ENCODE measurements around the gene UGT1A6. TPM values are rescaled to one million over a fixed set of nuclear protein-coding genes. Genes with fewer than 3 reads are reported as not detected.
A peak's percentile ranks its signal among the peaks of the same experiment; 100 is the strongest.

The UGT1A6 gene
- total RNA-seq, 1 donor from 2014 or later = 2.3 TPM

- TF ChIP-seq CTCF (IDR thresholded peaks at IDR 0.05) = no peak
- H3K4me1 ChIP-seq = no peaks in the 10 kb centered on the region
- H3K36me3 ChIP-seq = no peaks in the 10 kb centered on the region
- H3K27ac ChIP-seq = no peak overlapping the region
- no peak overlapping the region for H3K4me3 ChIP-seq
- H3K27me3 ChIP-seq (ENCODE audit: low read depth) = no peaks in the 10 kb centered on the region
- DNase-seq (no peak), ATAC-seq (no peak)
- intact Hi-C loops (cut with DNase I) = no loop called here
- no peaks in the 10 kb centered on the region for H3K9me3 ChIP-seq
Observed at GRCh38 chr2:233702238-233702637, 9.5 kb downstream of the UGT1A6 start.

GRCh38 chr2:233705911-233706506 lies 13.3 kb downstream of the UGT1A6 start:
- Histone ChIP-seq H3K4me1 (peaks cover 2% of the 10 kb centered on the region), H3K36me3 (no peaks in the 10 kb centered on the region), H3K4me3 (no peak overlapping the region), H3K9me3 (no peaks in the 10 kb centered on the region), H3K27ac (no peak overlapping the region), H3K27me3 (ENCODE audit: low read depth) (no peaks in the 10 kb centered on the region)
- ATAC-seq = peak; percentile 52 to 61
- intact Hi-C loops (cut with DNase I) = no loop called here
- peak; percentile 53 for DNase-seq
- TF ChIP-seq CTCF (IDR thresholded peaks at IDR 0.05) = no peak

- ATAC-seq (no peak), DNase-seq (no peak)
- peaks cover 9% of the 10 kb centered on the region for H3K4me1 ChIP-seq
- no peaks in the 10 kb centered on the region for H3K9me3 ChIP-seq
- intact Hi-C loops (cut with DNase I) = no loop called here
- no peaks in the 10 kb centered on the region for H3K27me3 ChIP-seq (ENCODE audit: low read depth)
- H3K27ac ChIP-seq = no peak overlapping the region
- H3K4me3 ChIP-seq = no peak overlapping the region
- TF ChIP-seq CTCF (IDR thresholded peaks at IDR 0.05) = no peak
- H3K36me3 ChIP-seq = no peaks in the 10 kb centered on the region
Observed at GRCh38 chr2:233706720-233707119, 14.0 kb downstream of the UGT1A6 start.

GRCh38 chr2:233707940-233708644 lies 15.4 kb downstream of the UGT1A6 start:
- intact Hi-C loops (cut with DNase I) = no loop called here
- Histone ChIP-seq H3K4me3 (no peak overlapping the region), H3K4me1 (peaks cover 9% of the 10 kb centered on the region), H3K27me3 (ENCODE audit: low read depth) (no peaks in the 10 kb centered on the region), H3K36me3 (no peaks in the 10 kb centered on the region), H3K9me3 (no peaks in the 10 kb centered on the region), H3K27ac (no peak overlapping the region)
- TF ChIP-seq CTCF (IDR thresholded peaks at IDR 0.05) = no peak
- no peak for DNase-seq
- no peak for ATAC-seq

- DNase-seq (no peak), ATAC-seq (no peak)
- peaks cover 9% of the 10 kb centered on the region for H3K4me1 ChIP-seq
- no peak overlapping the region for H3K4me3 ChIP-seq
- intact Hi-C loops (cut with DNase I) = no loop called here
- H3K36me3 ChIP-seq = no peaks in the 10 kb centered on the region
- H3K27me3 ChIP-seq (ENCODE audit: low read depth) = no peaks in the 10 kb centered on the region
- H3K9me3 ChIP-seq = no peaks in the 10 kb centered on the region
- no peak overlapping the region for H3K27ac ChIP-seq
- TF ChIP-seq CTCF (IDR thresholded peaks at IDR 0.05) = no peak
Observed at GRCh38 chr2:233708942-233709341, 16.3 kb downstream of the UGT1A6 start.
